GM12878 (cell line): ENCODE results near the gene FOXP1. TPM values are rescaled to one million over a fixed set of nuclear protein-coding genes. Genes with fewer than 3 reads are reported as not detected.

Experiments used
- ATAC-seq: fragments of 200-7000 bp; cut with Tn5 transposase; 3 replicates; pipeline ENCODE4 v1.9.1; 2020; ENCODE audit warnings: mild to moderate bottlenecking, moderate library complexity
- BruUV-seq: library from RNA; stranded (reverse); fragments of 400-500 nt; replicated peaks from 2 replicates; lab custom pipeline; 2021; lab: Mats Ljungman, UMichigan
- CTCF ChIA-PET: fragments of 300-600 bp; sonication (Branson Sonifier 250); formaldehyde crosslinking; extraction: SDS; loops from one replicate; lab custom pipeline; 2021; ENCODE audit warnings: inconsistent platforms; lab: Yijun Ruan, JAX
- POLR2A ChIA-PET: fragments of 350-600 bp; formaldehyde crosslinking; extraction: SDS; loops from one replicate; lab custom pipeline; 2021; ENCODE audit warnings: inconsistent platforms; lab: Charles Lee
- RAD21 ChIA-PET: fragments of 300-600 bp; sonication (Branson Sonifier 250); formaldehyde crosslinking; loops from one replicate; lab custom pipeline; 2023; ENCODE audit warnings: antibody characterized with exemption; ENCODE audit not compliant: unreplicated experiment; lab: Charles Lee
- SMC1A ChIA-PET: fragments of 300-600 bp; sonication (Branson Sonifier 250); formaldehyde crosslinking; loops from one replicate; lab custom pipeline; 2023; ENCODE audit not compliant: unreplicated experiment, uncharacterized antibody; lab: Charles Lee
- DNase-seq: peaks from one replicate; pipeline ENCODE4 v3.0.0-alpha.2; 2011; ENCODE audit warnings: low read depth, low spot score
- FAIRE-seq: peaks from 3 replicates; lab custom pipeline; 2011; peaks lifted over from hg19 to GRCh38; lab: Jason Lieb, UNC
- H2AFZ ChIP-seq: 2 replicates; pipeline ENCODE4 v1.6.0; 2011; ENCODE audit warnings: low read depth, low read length, control low read depth; ENCODE audit not compliant: control insufficient read depth
- H3K27ac ChIP-seq: 2 replicates; pipeline ENCODE4 v1.5.1; 2011; ENCODE audit warnings: control low read depth; ENCODE audit not compliant: control insufficient read depth, insufficient read depth
- H3K27me3 ChIP-seq, 2 experiments: replicated peaks in 1 of 2; 2 replicates each; pipeline versions ENCODE4 v1.6.0 to v1.6.1; 2011; ENCODE audit warnings: low read length in 1 of 2; ENCODE audit not compliant: control insufficient read depth in 2 of 2, insufficient read depth in 2 of 2
- H3K36me3 ChIP-seq, 2 experiments: 2 replicates each; pipeline ENCODE4 v1.5.1; 2011; ENCODE audit warnings: low read length in 1 of 2; ENCODE audit not compliant: control insufficient read depth in 2 of 2, insufficient read depth in 2 of 2
- H3K4me1 ChIP-seq: 2 replicates; pipeline ENCODE4 v1.6.1; 2011; ENCODE audit warnings: mild to moderate bottlenecking, low read length, moderate library complexity, mixed read lengths; ENCODE audit not compliant: control insufficient read depth, insufficient read depth
- H3K4me2 ChIP-seq: 2 replicates; pipeline ENCODE4 v1.6.0; 2011; ENCODE audit warnings: control low read depth; ENCODE audit not compliant: control insufficient read depth, insufficient read depth
- H3K4me3 ChIP-seq: fragments of 200-600 bp; sonication (generic); 2 replicates; pipeline ENCODE4 v1.5.1; 2016
- H3K79me2 ChIP-seq: 2 replicates; pipeline ENCODE4 v1.6.0; 2011; ENCODE audit warnings: low read length; ENCODE audit not compliant: control insufficient read depth, insufficient read depth
- H3K9ac ChIP-seq: 2 replicates; pipeline ENCODE4 v1.8.0; 2011; ENCODE audit warnings: low read length, control low read depth, mixed read lengths; ENCODE audit not compliant: control insufficient read depth, insufficient read depth
- H3K9me3 ChIP-seq: replicated peaks from 3 replicates; pipeline ENCODE4 v1.5.1; 2011; ENCODE audit warnings: mild to moderate bottlenecking, low read length; ENCODE audit not compliant: control insufficient read depth, insufficient read depth
- H4K20me1 ChIP-seq: 2 replicates; pipeline ENCODE4 v1.6.0; 2011; ENCODE audit not compliant: control insufficient read depth, insufficient read depth
- CHD2 ChIP-seq: IDR thresholded peaks from 2 replicates; pipeline ENCODE4 v1.6.1; 2011; ENCODE audit warnings: low read depth, low read length, improper control_type of control experiment, borderline replicate concordance
- CREM ChIP-seq: IDR thresholded peaks from 2 replicates; pipeline ENCODE4 v1.6.1; 2014; ENCODE audit warnings: antibody characterized with exemption, low read depth
- ELK1 ChIP-seq: IDR thresholded peaks from 2 replicates; pipeline ENCODE4 v1.6.1; 2012; ENCODE audit warnings: low read depth, low read length, improper control_type of control experiment
- IRF3 ChIP-seq: fragments of 450-650 bp; IDR thresholded peaks from 2 replicates; pipeline ENCODE4 v1.6.1; 2014; ENCODE audit warnings: mild to moderate bottlenecking
- NBN ChIP-seq: fragments of 450-650 bp; IDR thresholded peaks from 2 replicates; pipeline ENCODE4 v1.6.1; 2016
- NFXL1 ChIP-seq: fragments of 450-650 bp; IDR thresholded peaks from 2 replicates; pipeline ENCODE4 v1.6.1; 2017; ENCODE audit warnings: antibody characterized with exemption, mild to moderate bottlenecking, borderline replicate concordance
- NRF1 ChIP-seq: conservative IDR thresholded peaks from 2 replicates; pipeline ENCODE4 v1.6.1; 2011; ENCODE audit warnings: mild to moderate bottlenecking, low read depth, low read length, improper control_type of control experiment
- PBX3 ChIP-seq: IDR thresholded peaks from 2 replicates; pipeline ENCODE4 v1.6.1; 2011; ENCODE audit warnings: mild to moderate bottlenecking, low read depth, low read length, moderate library complexity; ENCODE audit not compliant: insufficient replicate concordance
- RELB ChIP-seq: fragments of 450-650 bp; IDR thresholded peaks from 2 replicates; pipeline ENCODE4 v1.6.1; 2017; ENCODE audit warnings: low read depth, mild to moderate bottlenecking, moderate library complexity
- SMC3 ChIP-seq: IDR thresholded peaks from 2 replicates; pipeline ENCODE4 v1.6.1; 2011; ENCODE audit warnings: low read length, improper control_type of control experiment, borderline replicate concordance
- WRNIP1 ChIP-seq: IDR thresholded peaks from 2 replicates; pipeline ENCODE4 v1.6.1; 2011; ENCODE audit warnings: low read depth, low read length, improper control_type of control experiment, borderline replicate concordance
- ZBTB40 ChIP-seq: fragments of 450-650 bp; IDR thresholded peaks from 2 replicates; pipeline ENCODE4 v1.6.1; 2016; ENCODE audit warnings: mild to moderate bottlenecking, moderate library complexity, borderline replicate concordance
- WGBS: methylation state at CpG from one replicate; pipeline ENCODE4 v1.1.6; 2016; ENCODE audit warnings: low lambda C conversion rate; ENCODE audit not compliant: insufficient replicate concordance, insufficient coverage; ENCODE audit errors: missing lambda C conversion rate; 5-methylcytosine and 5-hydroxymethylcytosine counted together
- in situ Hi-C: fragments of 300-500 bp; cut with MboI; formaldehyde crosslinking; loops from 9 replicates; pipeline ENCODE4 v1.14.3; 2018; ENCODE audit warnings: mixed read lengths
- intact Hi-C: fragments of 100-400 bp; cut with micrococcal nuclease; formaldehyde crosslinking; loops from one replicate; pipeline ENCODE4 v1.14.2; 2022; ENCODE audit not compliant: unreplicated experiment
- polyA plus RNA-seq, 11 experiments: library from polyadenylated mRNA; depleted of rRNA in 4 of 11; unstranded in 6 of 11; stranded (reverse) in 5 of 11; fragments of >200 nt; fragmentation: Nextera tagmentation in 4 of 11; fragmentation: Illumina TruSeq in 1 of 11; extraction: Ambion mirVana in 4 of 11; extraction: Trizol in 1 of 11; gene quantifications; 1 replicate in 1 of 11; 2 replicates in 10 of 11; pipeline versions ENCODE4 v1.2.1 to v1.2.3, GENCODE V29; 2011 to 2016; ENCODE audit warnings: inconsistent platforms in 2 of 11, missing spikeins in 2 of 11, low read depth in 1 of 11
- total RNA-seq, 4 experiments: library from RNA; depleted of rRNA in 3 of 4; stranded (reverse); fragments of >200 nt in 3 of 4; fragmentation: Illumina TruSeq in 1 of 4; extraction: Trizol in 1 of 4; gene quantifications; 2 replicates each; pipeline versions ENCODE4 v1.2.1 to v1.2.3, GENCODE V29; 2013 to 2021

The FOXP1 gene
- total and polyA plus RNA-seq, 10 of the 15 experiments (the other 5 are each of a cell fraction or from before 2014, with no cell fraction given), result 0.05 to 1.6 (median 0.20) TPM; not detected in 1

- no peak for TF ChIP-seq ZBTB40
Observed at GRCh38 chr3:71273453-71273852, 310.1 kb downstream of the FOXP1 start (continued).

GRCh38 chr3:71271596-71271995 is 311.9 kb downstream of the FOXP1 start:
- Histone ChIP-seq H4K20me1 (no peaks in the 10 kb centered on the region), H3K4me3 (no peak overlapping the region), H3K9me3 (no peaks in the 10 kb centered on the region), H3K9ac (no peak overlapping the region), H3K36me3 (no peaks in the 10 kb centered on the region), H3K4me2 (no peak overlapping the region), H3K79me2 (no peaks in the 10 kb centered on the region), H3K4me1 (no peaks in the 10 kb centered on the region), H3K27me3 (no peaks in the 10 kb centered on the region; a peak in 2 of 4 replicates), H3K27ac (no peak overlapping the region), H2AFZ (no peak overlapping the region)
- BruUV-seq, result no TSS peak
- FAIRE-seq, result no peak
- ChIA-PET SMC1A (interaction anchor here (0.9 kb wide), 1 partner anchor 8 kb away, joined by 3 read pairs; no protein-coding TSS in a partner anchor), CTCF (no interaction called here), POLR2A (no interaction called here), RAD21 (no interaction called here)
- in situ Hi-C loops, result no loop called here
- ATAC-seq, result no peak
- intact Hi-C loops, result no loop called here
- no peak for DNase-seq
- 23% methylated on average over 4 of the region's 4 CpGs for WGBS
- TF ChIP-seq WRNIP1, result no peak
- TF ChIP-seq NBN, result no peak
- no peak for TF ChIP-seq CREM
- TF ChIP-seq PBX3, result no peak
- no peak for TF ChIP-seq SMC3
- no peak for TF ChIP-seq NRF1
- no peak for TF ChIP-seq RELB
- no peak for TF ChIP-seq ELK1
- TF ChIP-seq IRF3, result no peak
- TF ChIP-seq CHD2, result no peak
- no peak for TF ChIP-seq NFXL1
